Lung microvascular endothelial cell (primary cell): ENCODE measurements around the gene HS6ST2. TPM values are rescaled to one million over a fixed set of nuclear protein-coding genes. Genes with fewer than 3 reads are reported as not detected.
"Not testable (repeated sequence)": the region's sequence is repeated elsewhere in the genome, so short reads cannot be mapped to it uniquely, and the experiment has no call there.

ENCODE experiments used
- DNase-seq, 2 donors: peaks; one replicate each; pipeline versions ENCODE4 v3.0.0 to v3.0.0-alpha.2; 2010; ENCODE audit warnings: low read depth in 2 of 2
- total RNA-seq: library from RNA; depleted of rRNA; stranded (reverse); fragments of >200 nt; gene quantifications from 2 replicates; pipeline ENCODE4 v1.2.1, GENCODE V29; 2014

HS6ST2 gene
- total RNA-seq, 1 donor from 2014 or later = not detected

GRCh38 chrX:132940727-132941327, 17.6 kb downstream of the HS6ST2 start:
- DNase-seq = no peak

GRCh38 chrX:132933170-132933569, 25.3 kb downstream of the HS6ST2 start:
- DNase-seq = no peak

DNA sequence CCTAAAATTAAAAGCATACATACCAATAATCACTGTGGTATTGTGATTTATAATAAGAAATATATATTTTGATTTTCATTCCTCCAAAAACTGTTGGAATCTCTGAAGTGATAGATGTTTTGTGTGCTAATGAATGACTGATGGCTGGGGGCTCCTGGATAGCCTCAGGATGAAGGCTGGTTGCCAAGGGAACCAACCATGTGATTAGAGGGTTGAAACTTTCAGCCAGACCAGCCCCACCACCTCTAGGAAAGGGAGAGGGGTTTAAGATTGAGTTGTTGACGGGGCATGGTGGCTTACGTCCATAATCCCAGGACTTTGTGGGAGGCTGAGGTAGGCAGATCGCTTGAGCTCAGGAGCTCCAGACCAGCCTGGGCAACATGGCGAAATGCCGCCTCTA, 34.0 kb downstream of the HS6ST2 start:
- DNase-seq = no peak

DNA sequence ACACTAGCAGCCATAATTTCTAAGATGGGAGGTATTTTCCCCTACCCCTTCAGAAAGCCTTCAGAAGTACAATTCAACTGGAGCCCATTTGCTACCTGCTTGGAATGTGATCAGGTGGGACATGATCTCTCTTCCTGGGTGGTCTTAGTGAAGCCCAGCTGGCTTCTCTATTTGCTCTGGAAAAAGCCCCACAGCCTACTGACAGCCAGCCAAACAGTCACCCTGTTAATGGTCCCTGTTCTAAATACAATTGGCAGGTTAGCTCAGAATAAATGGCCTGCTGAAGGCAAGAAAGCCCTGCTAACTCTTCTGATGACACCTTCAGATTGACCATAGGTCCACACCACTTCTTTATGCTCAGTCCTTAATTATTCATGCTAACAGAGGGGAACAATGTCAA, 39.9 kb downstream of the HS6ST2 start:
- DNase-seq = no peak

DNA sequence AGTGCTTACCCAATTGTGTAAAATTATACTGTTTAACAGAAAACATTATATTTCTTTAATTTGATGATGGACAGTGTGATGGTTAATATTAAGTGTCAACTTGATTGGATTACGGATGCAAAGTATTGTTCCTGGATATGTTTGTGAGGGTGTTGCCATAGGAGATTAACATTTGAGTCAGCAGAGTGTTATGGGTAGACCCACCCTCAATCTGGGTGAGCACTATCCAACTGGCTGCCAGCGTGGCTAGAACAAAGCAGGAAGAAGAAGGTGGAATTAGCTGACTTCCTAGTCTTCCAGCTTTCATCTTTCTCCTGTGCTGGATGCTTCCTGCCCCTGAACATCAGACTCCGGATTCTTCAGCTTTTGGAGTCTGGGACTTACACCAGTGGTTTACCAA, 42.1 kb downstream of the HS6ST2 start:
- DNase-seq = no peak

DNA sequence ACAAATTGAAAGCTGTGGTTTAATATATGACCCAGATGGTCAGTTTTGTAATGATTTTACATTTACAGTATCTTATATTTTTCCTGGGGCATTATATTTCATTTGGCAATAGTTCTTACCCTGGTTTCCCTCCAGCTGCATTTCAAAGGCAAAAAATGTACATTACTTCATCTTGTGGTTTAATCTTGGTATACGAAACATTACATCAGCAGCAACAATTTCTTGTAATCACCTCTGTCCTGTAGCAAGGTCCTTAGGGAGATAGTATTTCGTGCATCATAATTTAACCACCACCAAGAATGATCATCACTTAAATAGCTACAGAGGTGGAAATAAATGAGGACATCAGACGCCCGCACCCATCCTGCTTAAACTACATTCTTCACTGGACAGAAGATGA, 48.8 kb downstream of the HS6ST2 start:
- DNase-seq = no peak

DNA sequence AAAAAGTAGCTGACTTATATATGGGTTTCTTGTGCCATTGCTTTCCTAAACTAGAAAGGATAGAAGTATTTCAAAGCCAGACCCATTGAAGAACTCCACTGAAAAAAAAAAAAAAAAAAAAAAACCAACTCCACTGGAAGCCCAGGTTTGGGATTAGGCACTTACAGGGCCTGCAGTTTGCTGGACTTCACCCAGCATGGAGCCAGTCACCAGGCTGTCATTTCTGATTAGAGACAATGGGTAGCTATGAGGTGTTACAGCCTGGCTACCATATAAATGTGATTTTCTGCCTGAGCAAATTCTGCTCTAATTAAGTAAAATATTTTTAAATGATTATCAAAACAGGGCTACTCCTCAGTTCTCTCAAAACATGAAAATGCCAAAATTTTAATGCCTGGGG, 49.5 kb downstream of the HS6ST2 start:
- DNase-seq = no peak

DNA sequence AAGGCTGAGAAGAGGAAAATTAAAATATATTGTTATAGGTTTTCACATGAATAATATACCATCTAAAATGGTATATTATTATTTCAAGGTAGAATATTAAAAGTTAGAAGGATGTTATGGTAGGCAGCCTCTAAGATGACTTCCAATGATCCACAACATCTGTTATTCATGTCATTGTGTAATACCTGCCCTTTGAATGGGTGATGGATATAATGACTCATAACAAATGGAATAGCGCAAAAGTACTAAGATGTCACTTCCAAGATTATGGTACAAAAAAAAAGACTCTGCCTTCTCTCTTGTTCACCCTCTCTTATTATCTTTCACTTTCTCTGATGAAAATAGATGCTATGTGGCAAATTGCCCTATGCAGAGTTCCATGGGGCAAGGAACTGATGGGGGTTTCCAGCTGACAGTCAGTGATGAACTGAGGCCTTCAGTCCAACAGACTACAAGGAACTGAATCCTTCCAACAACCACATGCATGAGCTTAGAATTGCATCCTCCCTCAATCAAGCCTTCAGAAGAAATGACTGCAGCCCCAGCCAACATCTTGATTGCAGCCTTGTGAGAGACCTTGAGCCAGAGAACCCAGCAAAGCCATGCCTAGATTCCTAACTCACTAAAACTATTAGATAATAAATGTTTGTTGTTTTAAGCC, 57.7 kb downstream of the HS6ST2 start:
- no peak for DNase-seq

DNA sequence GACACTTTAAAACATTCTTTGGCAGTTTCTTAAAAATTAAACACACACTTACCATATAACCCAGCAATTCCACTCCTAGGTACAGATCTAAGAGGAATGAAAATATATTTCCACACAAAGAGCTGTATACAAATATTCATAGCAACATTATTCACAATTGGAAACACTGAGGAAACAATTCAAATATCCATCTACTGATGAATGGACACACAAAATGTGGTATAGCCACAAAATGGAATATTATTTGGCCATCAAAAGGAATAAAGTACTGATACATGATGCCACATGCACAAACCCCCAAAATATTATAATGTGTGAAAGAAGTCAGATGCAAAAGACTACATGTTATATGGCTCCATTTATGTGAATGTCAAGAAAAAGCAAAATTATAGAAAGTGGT, 70.9 kb downstream of the HS6ST2 start:
- DNase-seq = no peak

DNA sequence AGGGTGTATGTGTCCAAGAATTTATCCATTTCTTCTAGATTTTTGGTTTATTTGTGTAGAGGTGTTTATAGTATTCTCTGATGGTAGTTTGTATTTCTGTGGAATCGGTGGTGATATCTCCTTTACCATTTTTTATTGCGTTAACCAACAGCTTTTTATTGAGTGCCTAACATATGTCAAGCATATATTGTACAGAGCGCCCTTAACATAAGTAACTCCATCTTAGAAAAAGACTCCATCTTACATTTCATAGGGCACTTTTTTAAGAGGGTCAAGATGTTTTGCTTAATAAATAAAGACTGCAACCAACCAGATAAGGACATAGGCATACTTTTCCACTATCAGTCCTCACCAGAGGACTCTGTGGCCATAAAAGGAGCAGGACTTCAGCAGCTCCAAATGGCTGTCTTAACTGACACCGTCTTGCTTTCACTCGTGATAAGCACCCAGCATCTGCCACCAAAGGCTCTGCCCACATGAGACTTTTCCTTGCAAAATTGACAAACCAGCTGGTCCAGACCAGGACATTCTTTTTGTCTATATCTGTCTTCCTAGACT, 75.0 kb downstream of the HS6ST2 start:
- DNase-seq = no peak

- not testable (repeated sequence) for DNase-seq
Observed at GRCh38 chrX:132880753-132881152, 77.7 kb downstream of the HS6ST2 start.

DNA sequence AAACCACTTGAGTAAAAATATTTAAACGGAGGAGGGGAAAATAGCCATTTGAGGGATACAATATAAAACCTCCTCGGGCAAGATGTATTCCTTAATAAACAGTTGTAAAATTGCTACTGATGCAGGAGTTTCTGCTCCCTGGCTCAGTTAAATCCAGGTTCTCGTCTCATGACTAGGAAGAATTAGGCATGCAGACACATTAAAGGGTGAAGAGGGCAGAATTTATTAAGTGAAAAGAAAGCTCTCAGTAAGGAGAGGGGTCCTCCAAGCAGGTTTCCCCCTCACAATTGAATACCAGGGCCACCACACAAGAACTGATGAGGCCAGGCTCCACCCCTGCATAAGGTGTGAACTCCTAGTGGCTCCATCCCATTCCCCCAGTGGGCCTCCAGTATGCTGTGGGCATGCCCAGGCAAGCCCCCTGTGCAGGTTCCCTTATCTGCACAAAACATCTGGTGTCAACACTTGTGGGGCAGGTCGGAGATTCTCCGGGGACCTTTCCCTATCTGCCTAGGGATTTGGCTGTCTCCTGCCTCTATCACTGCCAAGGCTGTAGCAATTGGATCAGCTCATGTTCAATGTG, 80.4 kb downstream of the HS6ST2 start:
- DNase-seq = no peak

DNA sequence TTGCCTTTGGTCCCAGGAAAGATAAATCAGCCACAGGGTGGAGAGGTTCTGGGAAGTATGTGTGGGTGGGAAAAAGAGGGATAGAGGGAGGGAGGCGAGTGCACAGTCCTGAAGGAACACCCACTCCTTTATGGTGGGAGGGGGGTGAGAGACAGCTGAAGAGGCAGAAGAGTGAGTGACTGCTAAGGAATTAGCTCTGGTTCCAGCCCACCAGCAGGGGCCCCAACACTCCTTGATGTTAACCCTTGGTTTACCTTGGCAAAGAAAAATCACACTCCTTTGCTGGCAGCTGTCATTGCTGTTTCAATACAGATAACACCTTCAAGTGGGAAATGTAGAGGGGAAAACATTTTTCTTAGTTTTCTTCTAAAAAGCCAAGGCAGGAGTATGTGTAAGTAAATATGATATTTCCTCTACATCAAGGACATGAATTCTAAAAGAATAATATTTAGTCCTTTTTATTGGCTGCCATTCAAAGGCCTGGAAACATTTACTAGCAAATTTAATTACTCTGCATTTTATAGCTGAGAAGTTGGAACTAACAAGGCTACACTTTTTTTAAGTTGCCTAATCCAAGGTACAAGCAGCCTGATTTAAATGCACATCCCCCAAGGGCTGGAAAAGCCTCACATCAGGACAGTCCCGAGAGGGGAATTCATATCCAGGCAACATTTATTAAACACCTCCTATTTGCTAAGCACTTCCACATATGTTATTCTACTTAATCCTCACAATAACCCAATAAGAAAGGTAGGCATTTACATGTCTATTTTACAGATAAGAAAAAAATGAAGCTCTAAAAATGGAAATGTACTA, 81.7 kb downstream of the HS6ST2 start:
- DNase-seq = no peak

GRCh38 chrX:132875650-132876522, 82.5 kb downstream of the HS6ST2 start:
- no peak for DNase-seq

- no peak for DNase-seq
Observed at GRCh38 chrX:132862562-132862961, 95.9 kb downstream of the HS6ST2 start.

DNA sequence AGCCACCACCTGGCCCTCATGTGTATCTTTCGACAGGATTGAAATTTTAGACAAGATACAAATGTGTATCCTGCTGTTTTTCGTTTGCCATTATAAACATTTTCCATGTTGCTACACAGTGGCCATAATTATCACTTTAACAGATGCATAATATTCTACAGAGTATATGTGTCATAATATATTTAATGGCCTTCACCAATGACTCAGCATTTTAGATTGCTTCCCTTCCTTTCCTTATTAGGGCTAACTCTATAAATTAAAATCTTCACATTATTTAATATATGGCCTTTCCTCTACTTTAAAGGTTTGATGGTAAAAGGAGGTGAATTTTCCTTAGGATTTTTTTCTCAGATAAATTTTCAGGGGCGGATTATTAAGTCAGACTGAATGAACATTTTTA, 97.4 kb downstream of the HS6ST2 start:
- DNase-seq = no peak

GRCh38 chrX:132860200-132860599, 98.2 kb downstream of the HS6ST2 start:
- DNase-seq = no peak

GRCh38 chrX:132858018-132858417, 100.4 kb downstream of the HS6ST2 start:
- DNase-seq = peak in 1 of 2 donors; percentile 76

DNA sequence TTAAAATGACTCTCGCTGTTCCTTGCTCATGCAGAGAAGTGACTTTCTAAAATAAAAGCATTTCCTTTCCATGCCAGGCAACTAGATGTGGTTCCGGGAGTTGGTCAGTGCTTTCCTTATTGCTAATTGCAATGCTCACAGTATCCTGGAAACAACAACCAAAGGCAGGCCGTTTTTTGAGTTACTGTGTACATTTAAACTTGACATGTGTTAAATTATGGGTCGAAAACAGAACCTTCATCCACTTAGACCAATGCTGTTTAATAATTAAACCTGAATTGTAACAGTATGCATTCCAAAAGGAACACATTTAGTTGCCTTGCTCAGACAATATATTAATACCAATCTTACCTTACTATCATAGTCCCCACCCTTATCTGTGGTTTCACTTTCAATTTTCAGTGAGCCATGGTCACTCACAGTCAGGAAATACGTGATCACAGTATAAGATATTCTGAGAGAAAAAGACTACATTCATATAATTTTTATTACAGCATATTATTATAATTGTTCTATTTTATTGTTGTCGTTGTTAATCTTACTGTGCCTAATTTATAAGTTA, 102.6 kb downstream of the HS6ST2 start:
- DNase-seq = no peak

DNA sequence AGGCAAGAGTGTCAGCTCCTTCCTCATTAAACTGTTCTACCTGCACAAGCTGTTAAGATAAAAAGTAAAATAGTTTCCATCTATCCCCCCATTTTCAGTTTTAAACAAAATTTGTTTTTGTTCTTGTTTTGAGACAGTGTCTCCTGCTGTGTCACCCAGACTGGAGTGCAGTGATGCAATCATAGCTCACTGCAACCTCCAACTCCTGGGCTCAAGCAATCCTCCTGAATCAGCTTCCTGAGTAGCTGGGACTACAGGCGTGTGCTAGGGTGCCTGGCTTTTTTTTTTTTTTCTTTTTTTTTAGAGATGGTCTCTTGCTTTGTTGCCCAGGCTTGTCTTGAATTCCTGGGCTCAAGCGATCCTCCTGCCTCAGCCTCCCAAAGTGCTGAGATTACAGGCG, 105.4 kb downstream of the HS6ST2 start:
- peak in 1 of 2 donors; percentile 46 for DNase-seq
